Stomach (tissue), 4 donors: ENCODE data around the gene CDK12.

Experiments used
- EP300 ChIP-seq: sonication (generic); formaldehyde crosslinking; IDR thresholded peaks from one replicate; pipeline ENCODE4 v1.6.1; 2017; ENCODE audit warnings: antibody characterized with exemption
- POLR2A ChIP-seq, 4 donors: fragments of 450-650 bp; IDR thresholded peaks; one replicate each; pipeline ENCODE4 v1.6.1; 2016; ENCODE audit warnings: antibody characterized with exemption in 4 of 4, control low read depth in 2 of 4, mild to moderate bottlenecking in 1 of 4, moderate library complexity in 1 of 4
- POLR2AphosphoS5 ChIP-seq, 3 donors: sonication (generic); formaldehyde crosslinking; IDR thresholded peaks; one replicate each; pipeline ENCODE4 v1.6.1; 2016; ENCODE audit warnings: antibody characterized with exemption in 3 of 3
- TF ChIP-seq, protein P1 (sequence below), 7 experiments: fragments of 450-650 bp in 4 of 7; fragments of 200-600 bp in 3 of 7; sonication (generic) in 3 of 7; IDR thresholded peaks; one replicate each; pipeline ENCODE4 v1.5.1; 2016 to 2019; ENCODE audit warnings: antibody characterized with exemption in 7 of 7, control low read depth in 2 of 7, mild to moderate bottlenecking in 1 of 7

DNA sequence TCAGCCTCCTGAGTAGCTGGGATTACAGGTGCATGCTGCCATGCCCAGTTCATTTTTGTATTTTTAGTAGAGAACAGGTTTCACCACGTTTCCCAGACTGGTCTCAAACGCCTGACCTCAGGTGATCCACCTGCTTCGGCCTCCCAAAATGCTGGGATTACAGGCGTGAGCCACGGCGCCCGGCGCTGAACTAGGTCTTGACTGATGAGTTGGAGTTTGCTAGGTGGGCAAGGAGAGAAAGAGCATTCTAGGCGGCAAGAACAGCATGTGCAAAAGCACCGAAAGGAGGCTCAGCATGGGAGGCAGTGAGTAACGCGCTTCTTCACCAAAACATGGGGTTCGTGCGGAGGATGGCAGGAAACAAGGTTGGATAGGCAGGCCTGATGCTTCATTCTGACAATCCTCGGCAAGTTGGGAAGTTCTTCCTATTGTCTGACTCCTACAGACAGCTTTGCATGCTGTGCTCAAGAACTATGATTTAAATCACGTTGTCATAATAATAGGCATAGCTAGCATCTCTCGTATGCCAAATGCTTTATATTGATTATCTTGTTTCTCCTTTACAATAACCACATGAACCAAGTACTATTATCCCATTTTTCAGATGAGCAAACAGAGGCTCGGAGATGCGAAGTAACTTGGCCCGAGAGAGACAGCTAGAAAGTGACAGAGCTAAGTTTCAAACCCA lies 119.9 kb downstream of the CDK12 start:
- TF ChIP-seq, protein P1, sequence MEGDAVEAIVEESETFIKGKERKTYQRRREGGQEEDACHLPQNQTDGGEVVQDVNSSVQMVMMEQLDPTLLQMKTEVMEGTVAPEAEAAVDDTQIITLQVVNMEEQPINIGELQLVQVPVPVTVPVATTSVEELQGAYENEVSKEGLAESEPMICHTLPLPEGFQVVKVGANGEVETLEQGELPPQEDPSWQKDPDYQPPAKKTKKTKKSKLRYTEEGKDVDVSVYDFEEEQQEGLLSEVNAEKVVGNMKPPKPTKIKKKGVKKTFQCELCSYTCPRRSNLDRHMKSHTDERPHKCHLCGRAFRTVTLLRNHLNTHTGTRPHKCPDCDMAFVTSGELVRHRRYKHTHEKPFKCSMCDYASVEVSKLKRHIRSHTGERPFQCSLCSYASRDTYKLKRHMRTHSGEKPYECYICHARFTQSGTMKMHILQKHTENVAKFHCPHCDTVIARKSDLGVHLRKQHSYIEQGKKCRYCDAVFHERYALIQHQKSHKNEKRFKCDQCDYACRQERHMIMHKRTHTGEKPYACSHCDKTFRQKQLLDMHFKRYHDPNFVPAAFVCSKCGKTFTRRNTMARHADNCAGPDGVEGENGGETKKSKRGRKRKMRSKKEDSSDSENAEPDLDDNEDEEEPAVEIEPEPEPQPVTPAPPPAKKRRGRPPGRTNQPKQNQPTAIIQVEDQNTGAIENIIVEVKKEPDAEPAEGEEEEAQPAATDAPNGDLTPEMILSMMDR (IDR thresholded peaks at IDR 0.05), result no peak
- TF ChIP-seq POLR2A (IDR thresholded peaks at IDR 0.05) (no peak), EP300 (no peak), POLR2AphosphoS5 (IDR thresholded peaks at IDR 0.05) (no peak)
